ENCODE measurements around the gene SAP25. TPM values are rescaled to one million over a fixed set of nuclear protein-coding genes. Genes with fewer than 3 reads are reported as not detected.

The SAP25 gene
- polyA plus RNA-seq (ENCODE audit: insufficient read length in 4 of 4), result 1 to 10 TPM; 2.4 to 9.6 (median 4.9) TPM

DNA sequence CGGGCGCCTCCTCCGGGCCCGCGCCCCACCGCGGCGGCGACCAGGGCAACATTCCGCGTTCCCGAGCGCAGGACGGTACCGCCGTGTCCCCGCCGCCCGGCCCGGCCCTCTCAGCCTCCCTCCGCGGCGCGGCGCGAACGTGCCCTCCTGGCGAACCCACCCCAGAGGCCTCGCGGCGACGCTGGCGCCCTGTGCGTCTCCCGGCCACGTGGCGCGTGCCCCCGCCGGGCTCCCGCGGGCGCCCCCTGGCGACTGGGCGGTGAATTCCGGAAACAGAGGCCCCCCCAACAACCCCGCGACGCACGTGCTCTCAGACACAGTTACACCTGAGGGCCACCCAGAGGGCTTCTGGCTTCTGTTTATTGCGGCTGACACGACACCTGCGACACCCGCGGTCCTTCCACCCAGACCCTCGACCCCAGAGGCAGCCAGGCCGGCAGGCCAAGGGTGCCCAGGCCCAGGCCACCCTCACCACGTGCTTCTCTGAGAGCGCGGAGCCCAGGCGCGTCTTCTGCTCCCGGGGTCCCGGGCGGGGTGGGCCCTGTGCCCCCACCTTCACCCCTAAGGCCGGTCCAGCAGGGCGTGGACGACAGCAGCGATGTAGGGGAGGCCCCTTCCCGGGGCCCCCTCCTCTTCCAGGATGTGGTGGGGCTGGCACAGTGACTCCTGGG, at the start of gene SAP25:
TSS of gene SAP25 (minus strand) at position 210 of the 671 bp plus-strand sequence. CDS start at position 52, 158 bp downstream.
- no peak for DNase-seq (ENCODE audit: low read depth in 4 of 4, low spot score in 3 of 4)

DNA sequence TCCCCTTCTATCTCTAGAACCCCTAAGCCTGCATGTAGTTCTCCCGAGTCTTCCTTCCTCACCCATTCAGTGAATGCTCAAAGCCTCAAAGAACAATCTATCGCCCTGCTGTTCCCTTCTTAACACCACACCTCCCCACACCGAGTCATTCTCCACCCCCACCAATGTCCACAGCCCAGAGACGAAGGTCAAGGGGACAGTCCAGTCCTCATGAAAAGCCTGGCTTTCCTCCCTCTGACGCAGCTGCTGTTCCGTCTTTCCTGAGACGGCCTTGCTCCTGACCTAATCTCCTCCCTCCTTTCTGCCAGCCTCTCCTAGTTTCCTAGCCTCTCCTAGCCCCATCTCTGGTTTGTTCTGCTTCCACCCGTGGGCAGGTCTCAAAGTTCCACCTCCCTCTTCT, 47.9 kb upstream of the SAP25 start:
- no peak for DNase-seq (ENCODE audit: low read depth in 4 of 4, low spot score in 3 of 4)

DNA sequence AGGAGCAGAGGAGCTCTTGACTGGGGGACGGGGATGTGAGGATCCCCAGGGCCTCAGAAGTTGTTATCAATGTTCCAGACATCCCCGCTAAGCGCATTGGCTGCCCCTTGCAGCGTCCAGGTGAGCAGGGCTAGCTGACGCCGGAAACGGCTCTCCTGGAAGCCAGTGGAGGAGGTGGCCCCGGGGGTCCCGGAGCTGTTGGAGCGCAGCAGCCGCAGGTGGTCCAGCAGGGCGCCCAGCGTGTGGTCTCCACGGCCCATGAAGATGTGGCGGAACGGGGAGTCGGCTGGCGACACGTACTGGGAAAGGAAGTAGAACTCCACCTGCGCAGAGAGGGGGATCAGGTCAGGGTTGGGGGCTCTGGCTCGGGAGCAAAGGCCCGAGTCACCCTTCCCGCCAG, 47.1 kb upstream of the SAP25 start:
- DNase-seq (ENCODE audit: low read depth in 4 of 4, low spot score in 3 of 4), result no peak

GRCh38 chr7:100620239-100620638, 46.5 kb upstream of the SAP25 start:
- no peak for DNase-seq (ENCODE audit: low read depth in 4 of 4, low spot score in 3 of 4)

- DNase-seq (ENCODE audit: low read depth in 4 of 4, low spot score in 3 of 4), result no peak
These were observed 40.7 kb upstream of the SAP25 start for GRCh38 chr7:100614308-100614861.

- no peak for DNase-seq (ENCODE audit: low read depth in 4 of 4, low spot score in 3 of 4)
These were observed 39.9 kb upstream of the SAP25 start for GRCh38 chr7:100613412-100614175.

DNA sequence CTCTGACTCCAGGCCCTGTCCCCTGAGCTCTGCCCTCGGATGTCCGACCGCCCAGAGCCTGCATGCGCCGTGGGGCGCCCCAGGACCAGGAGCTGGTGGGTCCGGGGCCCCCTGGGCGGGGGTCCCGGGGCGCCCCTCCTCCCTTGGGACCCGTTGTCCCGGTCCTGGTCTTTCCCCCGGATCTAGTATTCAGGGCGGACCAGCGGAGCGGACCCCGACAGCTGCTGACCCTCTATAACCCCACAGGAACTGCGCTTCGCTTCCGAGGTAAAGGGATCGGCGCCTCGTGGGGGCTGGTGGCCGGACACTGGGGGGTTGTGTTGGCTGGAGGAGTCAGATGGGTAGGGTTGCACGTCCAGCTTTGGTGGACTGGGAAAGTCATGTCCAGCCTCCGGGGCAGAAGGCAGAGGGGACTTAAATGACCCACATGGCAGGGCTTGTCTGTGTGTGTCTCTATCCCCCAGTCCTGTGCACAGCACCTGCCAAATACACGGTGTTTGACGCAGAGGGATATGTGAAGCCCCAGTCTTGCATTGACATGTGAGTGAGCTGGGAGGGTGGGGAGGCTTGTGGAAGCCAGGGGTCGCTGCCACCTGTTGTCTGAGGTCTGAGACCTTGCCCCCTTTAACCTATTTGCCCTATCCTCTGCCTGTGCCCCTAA, 39.2 kb upstream of the SAP25 start:
- no peak for DNase-seq (ENCODE audit: low read depth in 4 of 4, low spot score in 3 of 4)

DNA sequence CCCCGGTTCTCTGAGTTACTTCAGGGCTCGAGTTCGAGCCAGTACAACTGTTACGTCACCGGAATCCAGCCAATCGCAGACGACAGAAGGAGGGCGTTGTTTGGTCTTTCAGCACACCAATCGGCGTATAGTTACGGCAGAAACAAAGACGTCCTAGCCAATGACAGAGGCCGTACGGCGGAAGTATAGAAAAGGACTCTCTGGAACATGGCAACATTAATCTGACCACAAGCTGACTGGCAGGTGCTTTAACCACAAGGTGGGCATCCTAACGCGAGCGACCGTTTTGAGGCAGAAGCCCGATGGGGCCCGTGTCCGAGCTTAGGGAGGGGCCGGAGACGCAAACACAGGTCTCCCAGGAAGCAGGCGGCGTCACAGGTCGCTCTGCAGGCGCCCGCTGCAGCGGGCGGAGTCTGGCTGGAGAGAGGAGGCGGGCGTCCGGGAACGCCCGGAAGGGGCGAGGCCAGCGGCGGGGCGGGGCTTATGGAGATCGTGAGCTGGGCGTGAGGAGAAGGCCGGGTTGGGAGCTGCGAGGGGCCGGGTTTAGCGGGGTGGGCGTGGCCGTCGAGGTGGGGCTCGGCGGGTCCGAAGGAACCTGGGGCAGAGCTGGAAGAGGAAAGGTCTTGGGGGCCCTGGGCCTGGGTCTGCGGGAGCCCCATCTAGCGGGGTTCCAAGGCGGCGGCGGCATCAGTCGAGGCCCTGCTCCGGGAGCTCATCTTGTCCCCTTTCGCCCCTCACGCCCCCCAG, 38.5 kb upstream of the SAP25 start, which contains the start of gene MOSPD3:
TSS of gene MOSPD3 (plus strand) at position 558 of the 747 bp plus-strand sequence. CDS start 252 bp downstream, outside the sequence.
- DNase-seq (ENCODE audit: low read depth in 4 of 4, low spot score in 3 of 4), result peak; percentile 99 to 100 (median 100)

DNA sequence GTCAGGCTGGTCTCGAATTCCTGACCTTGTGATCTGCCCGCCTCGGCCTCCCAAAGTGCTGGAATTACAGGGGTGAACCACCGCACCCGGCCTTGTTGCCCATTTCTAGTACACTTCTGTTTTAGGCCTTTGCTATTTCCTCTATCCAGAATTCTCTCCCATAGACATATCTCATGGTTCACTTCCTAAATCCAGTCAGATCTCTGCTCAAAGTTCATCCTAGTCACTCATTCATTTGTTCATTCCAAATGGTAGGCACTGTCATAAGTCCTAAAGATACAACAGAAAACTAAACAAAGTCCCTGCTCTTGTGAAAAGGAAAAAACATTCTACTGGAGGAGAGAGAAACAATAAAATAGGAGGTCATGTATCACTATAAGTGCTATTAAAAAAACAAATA, 36.3 kb upstream of the SAP25 start:
- DNase-seq (ENCODE audit: low read depth in 4 of 4, low spot score in 3 of 4), result no peak

DNA sequence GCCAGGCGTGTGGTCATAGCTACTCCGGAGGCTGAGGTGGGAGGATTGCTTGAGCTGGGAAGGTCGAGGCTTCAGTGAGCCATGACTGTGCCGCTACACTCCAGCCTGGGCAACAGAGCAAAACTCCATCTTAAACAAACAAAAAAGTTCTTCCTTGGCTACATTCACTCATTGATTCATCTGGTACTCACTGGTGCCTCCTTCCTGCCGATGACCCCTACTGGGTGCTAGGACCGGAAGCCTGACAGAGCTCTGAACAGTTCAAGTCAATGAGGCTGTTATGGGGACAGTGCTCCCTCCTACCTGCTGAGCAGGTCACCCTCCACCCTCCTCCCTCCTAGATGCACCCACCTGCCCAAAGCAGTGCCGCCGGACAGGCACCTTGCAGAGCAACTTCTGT, 33.4 kb upstream of the SAP25 start:
- no peak for DNase-seq (ENCODE audit: low read depth in 4 of 4, low spot score in 3 of 4)

DNA sequence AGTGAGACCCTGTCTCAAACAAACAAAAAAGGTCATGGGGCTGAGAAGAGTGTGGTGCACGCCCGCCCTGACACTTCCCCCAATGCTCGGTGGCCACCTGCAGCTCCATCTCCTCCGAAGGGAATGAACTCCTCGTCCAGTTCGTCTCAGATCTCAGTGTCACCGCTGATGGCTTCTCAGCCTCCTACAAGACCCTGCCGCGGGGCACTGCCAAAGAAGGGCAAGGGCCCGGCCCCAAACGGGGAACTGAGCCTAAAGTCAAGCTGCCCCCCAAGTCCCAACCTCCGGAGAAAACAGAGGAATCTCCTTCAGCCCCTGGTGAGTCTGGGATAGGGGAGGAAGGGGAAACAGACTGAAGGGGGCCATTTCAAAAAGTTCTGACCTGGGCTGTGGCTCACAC, 32.6 kb upstream of the SAP25 start:
- DNase-seq (ENCODE audit: low read depth in 4 of 4, low spot score in 3 of 4), result no peak

GRCh38 chr7:100604976-100605911, 31.5 kb upstream of the SAP25 start:
- DNase-seq (ENCODE audit: low read depth in 4 of 4, low spot score in 3 of 4), result no peak

GRCh38 chr7:100604028-100604975, 30.6 kb upstream of the SAP25 start:
- DNase-seq (ENCODE audit: low read depth in 4 of 4, low spot score in 3 of 4), result no peak

- no peak for DNase-seq (ENCODE audit: low read depth in 4 of 4, low spot score in 3 of 4)
These were observed 30.0 kb upstream of the SAP25 start for GRCh38 chr7:100603726-100604027.

GRCh38 chr7:100602889-100603725, 29.4 kb upstream of the SAP25 start:
- DNase-seq (ENCODE audit: low read depth in 4 of 4, low spot score in 3 of 4), result no peak

- no peak for DNase-seq (ENCODE audit: low read depth in 4 of 4, low spot score in 3 of 4)
These were observed 27.0 kb upstream of the SAP25 start for GRCh38 chr7:100600730-100601038.

- DNase-seq (ENCODE audit: low read depth in 4 of 4, low spot score in 3 of 4), result no peak
These were observed 26.4 kb upstream of the SAP25 start for GRCh38 chr7:100599911-100600729.
